Pancreas (tissue), 10 donors: Measurements from ENCODE around the gene HPS4. TPM values are rescaled to one million over a fixed set of nuclear protein-coding genes. Genes with fewer than 3 reads are reported as not detected.
A peak's percentile ranks its signal among the peaks of the same experiment; 100 is the strongest.

Experiments
- ATAC-seq, 4 donors: fragments of 200-7000 bp; cut with Tn5 transposase; one replicate each; pipeline versions ENCODE4 v1.8.0 to v1.9.1; 2020; ENCODE audit warnings: mild to moderate bottlenecking in 4 of 4, moderate library complexity in 4 of 4
- DNase-seq, 6 donors: peaks; one replicate each; pipeline ENCODE4 v3.0.0-alpha.2; 2020
- FAIRE-seq: peaks from 2 replicates; lab custom pipeline; 2012; peaks lifted over from hg19 to GRCh38; lab: Jason Lieb, UNC
- H3K27ac ChIP-seq, 4 donors: fragments of 200-600 bp; sonication (generic); 1 replicate in 3 of 4; 2 replicates in 1 of 4; pipeline versions ENCODE4 v1.5.0 to v1.8.0; 2020
- H3K27me3 ChIP-seq, 4 donors: fragments of 200-600 bp; one replicate each; pipeline ENCODE4 v1.8.0; 2021
- H3K36me3 ChIP-seq, 3 donors: fragments of 200-600 bp; sonication (generic) in 1 of 3; one replicate each; pipeline versions ENCODE4 v1.5.0 to v1.8.0; 2020 to 2021
- H3K4me1 ChIP-seq, 3 donors: fragments of 200-600 bp; one replicate each; pipeline ENCODE4 v1.8.0; 2021
- H3K4me3 ChIP-seq, 4 donors: fragments of 200-600 bp; sonication (generic) in 2 of 4; one replicate each; pipeline versions ENCODE4 v1.5.0 to v1.8.0; 2020 to 2021
- H3K9me3 ChIP-seq, 4 donors: fragments of 200-600 bp; one replicate each; pipeline ENCODE4 v1.8.0; 2021
- CTCF ChIP-seq, 4 donors: fragments of 200-600 bp; sonication (generic) in 3 of 4; IDR thresholded peaks; one replicate each; pipeline versions ENCODE4 v1.5.0 to v1.8.0; 2021; ENCODE audit warnings: antibody characterized with exemption in 4 of 4
- WGBS, 2 donors: extraction: QIAGEN DNeasy Blood & Tissue Kit; methylation state at CpG; one replicate each; pipeline ENCODE4 v1.1.7; 2013; 5-methylcytosine and 5-hydroxymethylcytosine counted together
- intact Hi-C, 3 donors: fragments of 100-400 bp; cut with DNase I; formaldehyde crosslinking; loops; one replicate each; pipeline versions ENCODE4 v1.11.1 to v1.14.2; 2022
- polyA plus RNA-seq, 2 donors: library from polyadenylated mRNA; stranded (reverse); fragments of 200-250 nt; gene quantifications; one replicate each; pipeline ENCODE4 v1.2.3, GENCODE V29; 2013
- total RNA-seq, 6 donors: library from RNA; stranded (reverse); fragmentation: NEBNext Ultra II Directional in 4 of 6; extraction: Animal tissue kit (Norgen Biotek cat#: 25700) in 4 of 6; gene quantifications; one replicate each; pipeline versions ENCODE4 v1.2.1 to v1.2.4, GENCODE V29; 2021 to 2023
- donor health status: healthy with polysubstance abuse.
- donor health status: DM: no; HTN: no; CAD: no; lungs with moderate emphysema.
- donor health status: DM: no; HTN: no; CAD: no.
- donor health status: control.
- donor health status: control.
- donor health status: Bipolar disorder and iron deficiency.
- donor health status: DM: yes; HTN: yes; CAD: no.
- donor health status: DM: no; HTN: no; CAD: no.
- donor health status: DM: no; HTN: no; CAD: no.
- donor health status: DM: yes; HTN: yes; CAD: no.

HPS4 gene
- total and polyA plus RNA-seq, 8 donors, result 14.4 to 29.5 (median 20.5) TPM

- intact Hi-C loops, result loop anchor here in 1 of 3 donors (10.0 kb wide), 1 partner anchor 170 kb away; the partner anchor contains the start of gene MIAT
- peaks cover 8 to 41% (median 11%) of the 10 kb centered on the region in 3 donors for H3K4me1 ChIP-seq
- H3K27me3 ChIP-seq, result no peaks in the 10 kb centered on the region
- no peak for ATAC-seq
- no peak for DNase-seq
- no peak for TF ChIP-seq CTCF (IDR thresholded peaks at IDR 0.05)
- WGBS, 2 donors, result 25 to 26% methylated on average over 7 of the region's 7 CpGs
- H3K27ac ChIP-seq, result peak overlapping the region in 2 of 4 donors; percentile 93 to 97
- no peak for FAIRE-seq
- H3K9me3 ChIP-seq, result no peaks in the 10 kb centered on the region
- peaks cover 0 to 22% (median 0%) of the 10 kb centered on the region in 3 donors for H3K36me3 ChIP-seq
- H3K4me3 ChIP-seq, result peak overlapping the region in 1 of 4 donors; percentile 98
These were observed 1.4 kb upstream of the HPS4 start for GRCh38 chr22:26485013-26485412.

- Histone ChIP-seq H3K27me3 (no peaks in the 10 kb centered on the region), H3K27ac (peak overlapping the region; percentile 86 to 97 (median 94)), H3K9me3 (no peaks in the 10 kb centered on the region), H3K36me3 (peaks cover 0 to 15% (median 0%) of the 10 kb centered on the region in 3 donors), H3K4me1 (peaks cover 12 to 42% (median 17%) of the 10 kb centered on the region in 3 donors), H3K4me3 (peak overlapping the region; percentile 80 to 99 (median 90))
- intact Hi-C loops, result loop anchor here in 1 of 3 donors (10.0 kb wide), 1 partner anchor 170 kb away; the partner anchor contains the start of gene MIAT
- 3 to 4% methylated on average over 6 of the region's 6 CpGs for WGBS, 2 donors
- DNase-seq (no peak), FAIRE-seq (no peak), ATAC-seq (no peak)
- TF ChIP-seq CTCF (IDR thresholded peaks at IDR 0.05), result no peak
These were observed 750 bp upstream of the HPS4 start for GRCh38 chr22:26484360-26484706.

GRCh38 chr22:26483043-26483438 lies 542 bp downstream of the HPS4 start:
- FAIRE-seq (no peak), DNase-seq (no peak), ATAC-seq (peak in 2 of 4 donors; percentile 10 to 21)
- TF ChIP-seq CTCF (IDR thresholded peaks at IDR 0.05), result no peak
- Histone ChIP-seq H3K4me3 (peak overlapping the region; percentile 80 to 99 (median 90)), H3K9me3 (no peaks in the 10 kb centered on the region), H3K4me1 (peaks cover 15 to 42% (median 17%) of the 10 kb centered on the region in 3 donors), H3K27me3 (no peaks in the 10 kb centered on the region), H3K27ac (peak overlapping the region; percentile 86 to 97 (median 94)), H3K36me3 (peaks cover 0 to 2% (median 0%) of the 10 kb centered on the region in 3 donors)
- intact Hi-C loops, result loop anchor here in 1 of 3 donors (10.0 kb wide), 1 partner anchor 172 kb away; the partner anchor contains the start of gene MIAT
- 1 to 5% methylated on average over 7 of the region's 7 CpGs for WGBS, 2 donors

GRCh38 chr22:26482161-26482560 lies 1.4 kb downstream of the HPS4 start:
- Histone ChIP-seq H3K4me3 (peak overlapping the region in 1 of 4 donors; percentile 99), H3K4me1 (peaks cover 15 to 42% (median 17%) of the 10 kb centered on the region in 3 donors), H3K27ac (no peak overlapping the region), H3K27me3 (no peaks in the 10 kb centered on the region), H3K36me3 (no peaks in the 10 kb centered on the region), H3K9me3 (no peaks in the 10 kb centered on the region)
- 31% methylated on average over 5 of the region's 5 CpGs for WGBS, 2 donors
- TF ChIP-seq CTCF (IDR thresholded peaks at IDR 0.05), result no peak
- intact Hi-C loops, result loop anchor here in 1 of 3 donors (10.0 kb wide), 1 partner anchor 173 kb away; the partner anchor contains the start of gene MIAT
- FAIRE-seq (no peak), DNase-seq (no peak), ATAC-seq (no peak)

- 67 to 68% methylated on average over 4 of the region's 4 CpGs for WGBS, 2 donors
- Histone ChIP-seq H3K27me3 (no peaks in the 10 kb centered on the region), H3K27ac (no peak overlapping the region), H3K9me3 (no peaks in the 10 kb centered on the region), H3K4me3 (no peak overlapping the region), H3K4me1 (peaks cover 15 to 42% (median 17%) of the 10 kb centered on the region in 3 donors), H3K36me3 (no peaks in the 10 kb centered on the region)
- intact Hi-C loops, result loop anchor here in 1 of 3 donors (10.0 kb wide), 1 partner anchor 173 kb away; the partner anchor contains the start of gene MIAT
- no peak for ATAC-seq
- no peak for DNase-seq
- FAIRE-seq, result no peak
- no peak for TF ChIP-seq CTCF (IDR thresholded peaks at IDR 0.05)
These were observed 1.9 kb downstream of the HPS4 start for GRCh38 chr22:26481694-26482093.
